Stimulated activated CD4-positive, alpha-beta T cell treated with anti-CD3 and anti-CD28 coated beads, Interleukin-12 subunit alpha, Interleukin-12 subunit beta, amount 100 ng/mL, for 4 hours (primary cell): ENCODE data around the gene NFATC2.

Experiments used
- DNase-seq: peaks from one replicate; pipeline ENCODE4 v3.0.0-alpha.2; 2020

NFATC2 gene

GRCh38 chr20:51404297-51405060 is 138.0 kb downstream of the NFATC2 start:
- DNase-seq = peak; percentile 70

DNA sequence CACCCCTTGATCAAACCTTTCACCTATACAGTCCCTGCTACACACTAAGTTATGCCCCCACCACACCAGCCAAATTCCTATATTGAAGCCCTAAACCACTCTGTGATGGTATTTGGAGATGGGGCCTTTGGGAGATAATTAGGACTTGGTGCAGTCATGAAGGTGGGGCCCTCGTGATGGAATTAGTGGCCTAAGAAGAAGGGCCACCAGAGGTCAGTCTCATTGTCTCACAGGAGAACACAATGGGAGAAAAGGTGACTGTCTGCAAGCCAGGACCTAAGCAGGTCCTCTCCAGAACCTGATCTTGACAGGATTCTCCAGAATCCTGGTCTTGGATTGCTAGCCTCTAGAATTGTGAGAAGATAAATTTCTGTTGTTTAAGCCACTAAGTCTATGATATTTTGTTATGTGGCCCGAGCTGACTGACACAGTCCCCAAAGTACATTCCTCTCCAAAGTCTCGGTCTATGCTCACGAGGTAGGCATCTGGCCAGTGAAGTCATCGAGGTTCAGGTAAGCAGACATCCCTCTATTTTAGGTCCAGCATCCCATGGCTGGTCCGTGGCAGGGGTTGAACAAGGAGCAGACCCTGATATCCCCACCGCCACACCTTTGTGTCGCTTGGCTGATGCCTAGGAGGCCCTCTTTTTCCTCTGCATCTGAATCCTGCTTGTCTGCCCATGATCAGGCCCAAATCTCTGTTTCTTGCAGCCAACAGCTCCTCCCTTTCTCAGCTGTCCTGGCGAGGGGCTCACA is 138.9 kb downstream of the NFATC2 start:
- no peak for DNase-seq

GRCh38 chr20:51402201-51402600 is 140.3 kb downstream of the NFATC2 start:
- DNase-seq = no peak

DNA sequence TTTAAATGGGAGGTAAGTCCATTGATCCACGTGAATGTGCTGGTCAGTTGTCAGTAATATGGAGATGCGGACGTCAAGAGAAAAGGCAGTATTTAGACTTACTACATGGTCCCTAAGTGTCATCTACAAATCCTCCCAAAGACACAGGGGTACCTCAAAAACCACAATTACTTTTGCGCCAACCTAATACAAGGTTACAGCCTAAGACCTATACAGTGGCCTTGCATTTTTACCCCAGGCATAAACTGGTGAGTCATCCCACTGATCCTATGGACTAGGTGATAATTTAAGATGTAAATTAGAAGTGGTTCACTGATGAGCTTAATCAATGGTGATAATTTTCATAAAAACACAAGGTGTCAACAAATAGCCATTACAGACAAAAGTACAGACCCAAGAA is 141.0 kb downstream of the NFATC2 start:
- DNase-seq = no peak

DNA sequence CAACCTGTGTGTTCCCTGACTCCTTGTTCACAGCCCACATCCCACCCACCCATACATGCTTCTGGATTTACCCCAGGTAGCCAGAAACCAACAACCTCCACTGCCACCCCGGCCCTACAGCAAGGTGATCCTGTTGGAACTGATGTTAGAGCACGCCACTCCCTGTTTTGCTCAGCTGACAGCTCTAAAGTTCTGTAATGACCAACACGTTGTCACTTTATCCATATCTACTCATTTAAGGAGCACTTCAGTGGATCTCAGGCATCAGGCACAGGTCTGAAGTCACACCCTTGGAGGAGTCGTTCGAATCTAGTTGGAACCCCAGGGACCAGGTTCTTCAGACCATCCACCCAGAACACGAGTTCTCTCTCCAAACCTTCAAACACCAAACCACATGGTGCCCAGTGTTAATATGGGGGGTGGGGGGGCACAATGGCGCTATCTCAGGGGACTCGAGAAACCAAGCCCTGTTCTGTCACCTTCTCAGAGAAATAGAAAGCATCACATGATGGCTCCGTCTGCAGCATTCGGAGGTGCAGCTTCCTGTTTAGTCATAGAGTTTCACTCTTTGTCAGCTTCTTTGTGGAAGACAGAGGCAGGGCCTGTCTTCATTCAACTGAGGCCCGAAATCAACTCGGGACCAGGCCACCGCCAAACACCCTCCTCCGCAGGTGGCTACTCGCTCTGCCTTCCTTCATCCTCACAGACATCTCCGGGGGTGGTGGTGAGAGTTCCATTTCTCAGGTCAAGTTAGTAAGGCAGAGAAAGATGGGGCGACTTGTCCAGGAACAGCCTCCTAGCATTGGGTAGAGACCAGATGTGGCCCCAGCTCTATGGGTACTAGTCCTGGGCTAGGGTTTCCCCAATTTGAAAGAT is 142.2 kb downstream of the NFATC2 start:
- peak; percentile 61 for DNase-seq

GRCh38 chr20:51399006-51399890 is 143.3 kb downstream of the NFATC2 start:
- no peak for DNase-seq

- DNase-seq = no peak
Measured at GRCh38 chr20:51398552-51398951, 144.0 kb downstream of the NFATC2 start.

GRCh38 chr20:51398083-51398482 is 144.4 kb downstream of the NFATC2 start:
- DNase-seq = no peak

DNA sequence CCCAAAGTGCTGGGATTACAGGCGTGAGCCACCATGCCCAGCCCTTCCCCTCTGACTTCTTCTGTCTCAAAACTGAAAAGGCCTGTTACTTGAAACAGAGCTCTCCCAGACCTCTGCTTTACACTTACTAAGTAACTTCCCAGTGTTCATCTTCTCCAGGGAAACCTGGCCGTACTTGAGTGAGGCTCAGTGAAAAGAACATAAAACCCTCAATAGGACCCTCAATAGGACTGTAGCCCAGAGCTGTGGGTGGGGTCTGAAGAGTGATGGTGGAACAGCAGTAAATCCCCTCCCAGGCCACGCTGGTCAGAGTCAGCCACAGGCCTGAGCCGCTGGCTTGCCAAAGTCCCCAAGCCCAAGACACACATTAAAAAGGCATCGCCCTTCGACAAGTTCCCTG is 145.4 kb downstream of the NFATC2 start:
- DNase-seq = no peak

DNA sequence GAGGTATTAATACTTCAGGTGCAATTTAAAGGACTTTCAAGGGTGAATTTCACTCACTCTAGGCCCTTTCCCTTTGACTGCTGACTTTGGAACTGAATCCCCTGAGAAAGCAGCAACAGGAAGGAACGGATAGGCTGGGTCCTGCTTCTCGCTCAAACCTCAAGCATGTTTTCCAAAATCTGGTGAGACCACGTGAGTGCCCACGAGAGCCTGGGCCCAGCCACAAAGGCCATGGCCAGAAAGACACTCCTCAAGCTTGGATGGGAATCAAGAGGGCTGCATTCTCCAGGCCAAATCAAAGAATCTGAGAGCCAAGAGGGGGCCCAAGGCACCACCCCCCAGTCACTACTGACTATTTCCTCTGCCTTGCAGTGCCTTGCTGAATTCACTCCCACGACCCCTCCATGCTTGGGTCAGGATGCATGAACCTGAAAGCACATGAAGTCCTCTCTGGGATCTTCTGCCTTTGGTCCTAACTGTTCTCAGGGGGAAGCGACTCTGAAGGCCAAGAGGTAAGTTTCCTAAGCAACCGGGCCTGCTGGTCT is 146.1 kb downstream of the NFATC2 start:
- no peak for DNase-seq

GRCh38 chr20:51394706-51395105 is 147.8 kb downstream of the NFATC2 start:
- DNase-seq = no peak

DNA sequence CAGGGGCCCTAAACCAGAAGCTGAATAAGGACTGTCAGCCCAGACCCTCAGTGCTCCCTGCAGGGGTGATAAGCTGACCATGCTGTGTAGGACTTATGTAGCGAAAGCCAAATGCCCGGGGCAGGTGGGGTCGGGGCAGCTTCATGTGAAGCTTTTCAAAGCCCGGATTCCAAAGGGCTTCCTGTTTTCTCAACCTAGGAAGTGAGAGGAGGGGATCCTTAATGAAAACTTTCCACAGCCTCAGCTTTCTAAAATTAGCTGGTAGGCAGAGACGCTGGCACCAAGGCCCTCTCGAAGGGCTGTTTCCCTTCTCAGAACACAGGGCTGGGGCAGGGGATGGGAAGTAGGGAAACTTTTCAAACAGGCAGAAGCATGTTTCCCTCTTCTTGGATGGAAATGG is 148.9 kb downstream of the NFATC2 start:
- DNase-seq = no peak

DNA sequence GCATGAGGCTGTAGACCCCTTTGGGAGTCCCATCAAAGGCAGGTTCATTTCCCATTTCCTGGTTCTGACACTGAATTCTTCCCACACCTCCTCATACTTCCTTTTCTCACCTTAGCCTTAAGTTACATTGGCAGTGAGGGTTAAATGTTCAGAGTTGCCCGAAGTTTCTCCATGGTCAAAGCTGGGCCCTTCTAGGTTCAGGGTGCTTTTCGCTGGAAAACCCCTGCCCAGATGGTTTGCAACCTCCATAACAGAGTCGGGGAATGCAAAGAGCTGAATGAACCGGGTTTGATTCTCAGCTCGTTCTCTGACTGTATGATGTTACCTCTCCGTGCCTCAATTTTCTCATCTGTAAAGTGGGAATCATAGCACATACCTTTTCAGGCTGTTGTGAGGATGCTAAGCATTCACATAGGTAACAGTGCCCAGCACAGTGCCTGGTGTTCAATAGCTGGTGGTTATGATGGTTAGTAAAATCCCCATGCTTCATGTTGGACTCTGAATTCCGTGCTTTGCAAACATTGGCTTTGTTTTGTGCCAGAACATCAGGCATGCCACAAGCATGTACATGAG is 149.8 kb downstream of the NFATC2 start:
- DNase-seq = no peak

DNA sequence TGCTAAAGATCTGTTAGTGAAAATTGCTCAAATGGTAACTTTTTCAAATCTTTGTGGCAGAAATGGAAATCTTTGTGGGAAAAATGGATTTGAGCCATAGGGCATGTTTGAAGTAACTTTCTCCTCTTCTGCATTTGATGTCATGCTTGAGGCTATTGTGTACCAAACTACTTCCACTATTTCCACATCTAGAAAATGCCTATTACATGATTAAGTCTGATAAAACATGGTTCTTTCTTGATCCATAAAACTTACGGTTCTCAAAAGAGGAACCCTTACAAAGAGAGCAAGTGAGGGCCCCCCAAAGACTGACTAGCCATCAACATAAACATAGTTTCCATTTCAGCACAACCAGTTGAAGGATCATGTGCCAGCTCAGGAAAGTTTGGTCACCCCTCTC is 150.6 kb downstream of the NFATC2 start:
- DNase-seq = no peak

DNA sequence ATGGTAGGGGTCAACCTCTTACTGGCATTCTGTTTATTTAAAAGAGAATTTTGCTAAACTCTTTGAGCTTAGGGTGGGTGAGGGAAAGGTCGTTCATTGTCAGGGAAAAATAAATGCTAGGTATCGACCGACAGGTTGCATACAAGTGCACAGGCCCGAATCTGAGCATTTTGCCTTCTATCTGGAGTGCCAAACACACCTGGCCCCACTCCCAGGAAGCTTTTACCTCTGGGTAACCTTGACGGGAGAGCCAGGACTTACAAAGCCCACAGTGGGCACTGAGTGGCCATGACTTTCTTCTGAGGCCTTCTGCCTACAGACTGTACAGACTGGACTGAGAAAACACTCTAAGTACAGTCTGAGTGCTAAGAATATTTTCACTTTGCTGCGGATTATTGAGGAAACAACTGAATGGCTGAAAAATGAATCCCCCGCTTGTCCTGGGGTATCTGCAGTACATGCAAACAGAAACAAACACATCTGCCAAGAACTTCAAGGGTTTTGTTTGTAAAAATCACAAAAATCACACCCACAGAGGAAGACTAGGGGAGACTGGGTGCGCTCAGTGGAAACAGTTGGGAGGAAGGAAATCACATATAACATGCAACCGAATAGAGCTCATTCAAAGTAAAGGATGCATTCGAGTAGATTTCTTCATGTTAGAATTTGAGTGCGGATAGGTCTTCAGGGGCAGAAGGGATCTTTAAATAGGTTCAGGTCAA is 152.8 kb downstream of the NFATC2 start:
- DNase-seq = no peak

DNA sequence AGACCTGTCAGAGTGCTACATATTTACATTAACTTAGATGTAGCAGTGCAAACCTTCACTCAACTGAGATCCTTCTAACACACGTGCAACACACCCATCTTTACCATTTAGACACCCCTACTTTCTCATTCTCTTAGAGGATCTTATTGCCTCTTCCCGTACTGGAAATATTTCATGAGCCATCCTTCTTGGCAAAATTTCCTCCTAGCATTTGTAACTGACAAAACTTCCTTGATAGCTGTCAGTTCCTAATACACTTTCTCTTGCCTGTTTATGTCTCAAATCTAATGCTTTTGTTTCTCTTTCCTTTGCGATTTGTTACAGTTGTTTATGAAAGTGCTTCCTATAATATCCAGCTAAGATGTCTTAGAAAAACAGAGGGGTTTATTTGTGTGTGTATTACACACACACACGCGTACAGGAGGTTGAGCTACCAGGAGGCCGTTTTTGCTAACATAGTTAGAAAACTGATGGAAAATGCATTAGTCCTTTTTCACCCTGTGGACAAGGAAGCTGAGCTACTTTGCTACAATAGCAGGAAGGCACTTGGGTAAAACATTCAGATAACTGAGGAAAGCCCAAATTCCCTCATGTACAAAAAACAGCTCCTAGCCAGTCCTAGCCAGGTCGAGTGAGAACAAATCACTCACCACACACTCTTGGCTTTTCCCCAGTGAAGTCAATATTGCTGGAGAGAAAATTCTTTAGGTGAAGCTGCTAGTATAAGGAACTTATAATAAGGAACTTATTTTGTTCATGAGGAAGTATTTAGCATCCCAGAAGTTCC is 153.6 kb downstream of the NFATC2 start:
- no peak for DNase-seq

DNA sequence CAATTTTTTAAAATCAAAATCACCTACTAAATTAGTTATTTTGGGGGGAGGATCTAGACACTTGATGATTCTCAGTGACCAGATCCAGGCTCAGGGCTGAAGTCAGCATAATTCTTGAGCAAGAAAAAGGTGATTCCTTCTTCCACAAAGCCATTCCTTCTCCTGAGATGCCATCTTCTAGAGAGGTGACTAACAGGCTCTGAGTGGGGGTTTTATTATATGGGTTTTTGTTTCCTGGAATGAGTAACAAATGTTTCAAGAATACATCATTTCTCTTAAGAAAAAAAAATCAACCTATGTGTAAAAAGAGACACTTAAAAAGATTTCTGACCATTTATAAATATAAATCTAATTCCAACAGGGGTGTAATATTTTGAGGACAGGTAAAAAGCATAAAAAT is 154.3 kb downstream of the NFATC2 start:
- no peak for DNase-seq

DNA sequence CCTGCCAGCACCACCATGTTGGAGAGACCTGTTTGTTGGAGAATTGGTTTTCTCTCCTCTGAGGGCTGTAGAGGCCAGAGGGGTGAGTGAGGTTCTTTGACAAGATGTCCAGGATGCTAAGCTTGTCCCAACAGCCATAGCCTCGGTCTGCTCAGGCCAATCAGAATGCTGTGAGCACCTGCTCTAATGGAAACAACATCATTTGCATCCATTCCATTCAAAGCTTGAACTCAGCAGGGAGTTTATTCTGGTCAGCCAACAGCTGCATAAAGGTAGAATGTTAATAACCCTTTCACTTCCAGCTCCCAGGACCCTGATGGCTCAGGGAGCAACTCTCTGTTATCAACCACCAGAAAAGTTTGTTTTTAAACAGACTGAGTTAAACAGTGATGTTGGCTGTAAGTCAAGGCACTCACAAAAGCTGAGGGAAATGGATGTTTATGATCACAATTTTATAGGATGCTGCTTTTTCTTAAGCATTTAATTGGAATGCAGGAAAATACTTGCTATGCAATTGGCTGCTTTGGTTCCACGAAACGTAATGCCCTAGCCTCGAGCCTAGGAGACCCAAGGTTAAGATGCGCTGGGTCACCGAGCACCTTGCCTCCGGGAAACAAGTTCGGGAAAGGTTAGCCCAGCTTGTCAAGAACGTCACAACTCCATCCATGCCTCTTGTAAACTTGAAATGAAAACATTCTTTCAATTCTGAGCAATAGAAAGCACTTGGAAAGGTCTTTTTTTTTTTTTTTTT is 155.2 kb downstream of the NFATC2 start:
- no peak for DNase-seq

DNA sequence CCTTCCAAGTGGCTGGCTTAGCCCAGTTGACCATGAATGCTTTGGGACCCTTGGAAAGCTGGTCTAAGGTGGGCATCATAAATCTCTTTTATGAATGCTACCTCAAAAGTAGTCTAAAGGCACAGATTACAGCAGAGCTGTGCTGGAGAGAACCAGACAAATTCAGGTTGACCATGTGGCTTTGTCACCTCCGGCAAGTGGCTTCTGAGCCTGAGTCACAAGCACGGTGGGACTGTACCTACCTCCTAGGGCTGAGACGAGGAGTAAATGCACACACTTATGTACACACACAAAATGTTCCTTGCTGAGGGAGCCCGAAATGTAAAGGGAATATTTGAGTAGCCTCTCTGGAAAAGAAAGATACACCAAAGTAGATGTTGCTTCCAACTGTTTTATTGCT is 155.9 kb downstream of the NFATC2 start:
- DNase-seq = no peak
